ENCODE measurements around the gene FAF1.
"Not testable (repeated sequence)": the region's sequence is repeated elsewhere in the genome, so short reads cannot be mapped to it uniquely, and the experiment has no call there.

- TF ChIP-seq CTCF (IDR thresholded peaks at IDR 0.05; ENCODE audit: extremely low read depth in 1 of 2, insufficient read depth in 1 of 2, low read depth in 1 of 2, low read length in 2 of 2); POLR2A (IDR thresholded peaks at IDR 0.05; ENCODE audit: low read depth, low read length); POLR2AphosphoS5 (IDR thresholded peaks at IDR 0.05; ENCODE audit: insufficient read depth, low read depth, low read length); GATA2 (IDR thresholded peaks at IDR 0.05; ENCODE audit: insufficient read depth, insufficient read length, low read depth, low read length); EZH2 (IDR thresholded peaks at IDR 0.05; ENCODE audit: borderline replicate concordance, low read depth, low read length, severe bottlenecking); FOS (IDR thresholded peaks at IDR 0.05; ENCODE audit: borderline replicate concordance, insufficient read depth, low read length); MAX (IDR thresholded peaks at IDR 0.05; ENCODE audit: insufficient read depth, insufficient read length): not testable (repeated sequence)
Observed at GRCh38 chr1:50826792-50827191, 133.3 kb downstream of the FAF1 start.
